PC-9 (cell line): ENCODE data around the gene TMEM37. TPM values are rescaled to one million over a fixed set of nuclear protein-coding genes. Genes with fewer than 3 reads are reported as not detected.

Experiments used
- BruUV-seq: library from RNA; stranded (reverse); fragments of 400-500 nt; replicated peaks from 2 replicates; lab custom pipeline; 2021; lab: Mats Ljungman, UMichigan
- CTCF ChIA-PET: fragments of 300-600 bp; sonication (Branson Sonifier 250); formaldehyde crosslinking; loops from one replicate; lab custom pipeline; 2022; ENCODE audit warnings: antibody characterized with exemption; lab: Charles Lee
- POLR2A ChIA-PET: fragments of 300-600 bp; sonication (Branson Sonifier 250); formaldehyde crosslinking; loops from one replicate; lab custom pipeline; 2022; ENCODE audit warnings: antibody characterized with exemption; ENCODE audit not compliant: unreplicated experiment; lab: Charles Lee
- DNase-seq, 2 experiments: peaks; one replicate each; pipeline versions ENCODE4 v3.0.0 to v3.0.0-alpha.2; 2015 to 2022; ENCODE audit warnings: mixed read lengths in 1 of 2
- H2AFZ ChIP-seq: fragments of 200-600 bp; sonication (generic); 2 replicates; pipeline ENCODE4 v1.8.1; 2017; ENCODE audit warnings: antibody characterized with exemption
- H3F3A ChIP-seq: fragments of 200-600 bp; sonication (generic); 2 replicates; pipeline ENCODE4 v1.8.1; 2017; ENCODE audit warnings: antibody characterized with exemption, mild to moderate bottlenecking, low read depth; ENCODE audit not compliant: insufficient read depth
- H3K27ac ChIP-seq: fragments of 200-600 bp; sonication (generic); 2 replicates; pipeline ENCODE4 v1.6.1; 2016; ENCODE audit warnings: mixed run types
- H3K27me3 ChIP-seq: fragments of 200-600 bp; sonication (generic); 2 replicates; pipeline ENCODE4 v1.6.1; 2016; ENCODE audit warnings: low read depth, mixed run types; ENCODE audit not compliant: insufficient read depth
- H3K36me3 ChIP-seq: fragments of 200-600 bp; sonication (generic); 2 replicates; pipeline ENCODE4 v1.6.1; 2016; ENCODE audit warnings: low read depth, mixed run types
- H3K4me1 ChIP-seq: fragments of 200-600 bp; sonication (generic); replicated peaks from 2 replicates; pipeline ENCODE4 v1.6.1; 2016; ENCODE audit warnings: mixed run types; ENCODE audit not compliant: insufficient read depth
- H3K4me2 ChIP-seq: fragments of 200-600 bp; sonication (generic); 2 replicates; pipeline ENCODE4 v1.6.1; 2017; ENCODE audit warnings: mixed run types
- H3K4me3 ChIP-seq: fragments of 200-600 bp; sonication (generic); 2 replicates; pipeline ENCODE4 v1.6.1; 2016; ENCODE audit warnings: mixed run types
- H3K79me2 ChIP-seq: fragments of 200-600 bp; sonication (generic); 2 replicates; pipeline ENCODE4 v1.6.1; 2017; ENCODE audit warnings: low read depth, mixed run types
- H3K9me2 ChIP-seq: fragments of 200-600 bp; sonication (generic); 2 replicates; pipeline ENCODE4 v1.8.1; 2017; ENCODE audit warnings: mild to moderate bottlenecking; ENCODE audit not compliant: insufficient read depth
- H3K9me3 ChIP-seq: fragments of 200-600 bp; sonication (generic); 2 replicates; pipeline ENCODE4 v1.8.1; 2016; ENCODE audit warnings: low read depth; ENCODE audit not compliant: insufficient read depth
- H4K20me1 ChIP-seq: fragments of 200-600 bp; sonication (generic); 2 replicates; pipeline ENCODE4 v1.8.1; 2017; ENCODE audit not compliant: insufficient read depth
- CTCF ChIP-seq: fragments of 200-600 bp; sonication (generic); conservative IDR thresholded peaks from 2 replicates; pipeline ENCODE4 v1.6.1; 2017; ENCODE audit warnings: mixed run types, antibody characterized with exemption, mild to moderate bottlenecking, moderate library complexity
- EZH2 ChIP-seq: fragments of 200-600 bp; sonication (generic); IDR thresholded peaks from 2 replicates; pipeline ENCODE4 v1.8.0; 2017; ENCODE audit warnings: antibody characterized with exemption, low read depth
- intact Hi-C: fragments of 100-400 bp; cut with micrococcal nuclease; formaldehyde crosslinking; loops from one replicate; pipeline ENCODE4 v1.10.0; 2022; ENCODE audit not compliant: unreplicated experiment
- total RNA-seq: library from RNA; stranded (reverse); gene quantifications from 2 replicates; pipeline ENCODE4 v1.2.3, GENCODE V29; 2021

The TMEM37 gene
- total RNA-seq, 1 experiment from 2014 or later: 1.2 TPM

DNA sequence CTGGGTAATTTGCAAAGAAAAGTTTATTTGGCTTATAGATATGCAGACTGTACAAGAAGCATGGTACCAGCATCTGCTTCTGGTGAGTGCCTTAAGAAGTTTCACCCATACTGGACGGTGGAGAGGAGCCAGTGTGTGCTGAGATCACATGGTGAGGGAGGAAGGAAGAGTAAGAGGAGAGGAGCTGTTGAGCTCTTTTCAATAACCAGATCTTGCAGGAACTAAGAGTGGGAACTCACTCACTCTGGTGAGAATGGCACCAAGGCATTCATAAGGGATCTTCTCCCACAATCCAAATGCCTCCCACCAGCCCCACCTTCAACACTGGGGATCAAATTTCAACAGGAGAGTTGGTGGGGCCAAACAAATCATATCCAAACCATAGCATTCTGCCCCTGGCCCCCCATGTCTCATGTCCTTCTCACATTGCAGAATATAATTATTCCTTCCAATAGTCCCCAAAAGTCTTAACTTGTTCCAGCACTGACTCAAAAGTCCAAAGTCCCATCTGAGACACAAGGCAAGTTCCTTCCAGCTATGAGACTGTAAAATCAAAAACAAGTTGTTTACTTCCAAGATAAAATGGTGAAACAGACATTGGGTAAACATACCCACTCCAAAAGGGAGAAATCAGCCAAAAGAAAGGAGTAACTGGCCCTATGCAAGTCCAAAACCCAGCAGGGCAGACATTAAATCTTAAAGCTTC, 11.7 kb upstream of the TMEM37 start:
- CTCF ChIA-PET: no interaction called here
- BruUV-seq: no TSS peak
- Histone ChIP-seq H3K36me3 (no peaks in the 10 kb centered on the region), H3K79me2 (no peaks in the 10 kb centered on the region), H3K27ac (no peak overlapping the region), H3K9me2 (no peaks in the 10 kb centered on the region), H3K9me3 (no peaks in the 10 kb centered on the region), H3K4me2 (no peak overlapping the region), H2AFZ (no peak overlapping the region), H3F3A (no peaks in the 10 kb centered on the region), H3K4me3 (no peak overlapping the region), H3K27me3 (no peaks in the 10 kb centered on the region), H4K20me1 (no peaks in the 10 kb centered on the region), H3K4me1 (peaks cover 8% of the 10 kb centered on the region)
- TF ChIP-seq CTCF: no peak
- no peak for TF ChIP-seq EZH2
- intact Hi-C loops: no loop called here
- POLR2A ChIA-PET: interaction anchor here (0.6 kb wide), 1 partner anchor 32 kb away, joined by 4 read pairs; no protein-coding TSS in a partner anchor
- no peak for DNase-seq

GRCh38 chr2:119421304-119421703, 10.3 kb upstream of the TMEM37 start:
- H3K4me3 ChIP-seq: no peak overlapping the region
- no peak overlapping the region for H2AFZ ChIP-seq
- H3K27ac ChIP-seq: no peak overlapping the region
- H3K9me2 ChIP-seq: no peaks in the 10 kb centered on the region
- no peaks in the 10 kb centered on the region for H3F3A ChIP-seq
- H3K9me3 ChIP-seq: no peaks in the 10 kb centered on the region
- H3K27me3 ChIP-seq: no peaks in the 10 kb centered on the region
- no peak overlapping the region for H3K4me2 ChIP-seq
- POLR2A ChIA-PET: no interaction called here
- TF ChIP-seq EZH2 (no peak), CTCF (no peak)
- BruUV-seq: no TSS peak
- intact Hi-C loops: no loop called here
- H3K36me3 ChIP-seq: no peaks in the 10 kb centered on the region
- CTCF ChIA-PET: no interaction called here
- DNase-seq: no peak
- peaks cover 8% of the 10 kb centered on the region for H3K4me1 ChIP-seq
- no peaks in the 10 kb centered on the region for H3K79me2 ChIP-seq
- H4K20me1 ChIP-seq: no peaks in the 10 kb centered on the region

DNA sequence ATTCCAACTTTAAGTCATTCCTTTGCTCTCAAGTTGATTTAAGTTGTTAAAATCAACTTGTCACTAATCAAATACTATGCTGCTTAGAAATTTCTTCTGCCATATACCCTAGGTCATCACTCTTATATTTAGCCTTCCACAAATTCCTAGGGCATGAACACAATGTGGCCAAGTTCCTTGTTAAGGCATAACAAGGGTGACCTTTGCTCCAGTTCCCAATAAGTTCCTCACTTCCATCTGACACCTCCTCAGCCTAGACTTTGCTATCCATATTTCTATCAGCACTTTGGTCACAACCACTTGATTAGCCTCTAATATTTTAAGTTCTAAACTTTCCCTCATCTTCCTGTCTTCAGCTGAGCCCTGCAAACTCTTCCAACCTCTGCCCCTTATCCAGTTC, 9.9 kb upstream of the TMEM37 start:
- Histone ChIP-seq H3K36me3 (no peaks in the 10 kb centered on the region), H3K27me3 (no peaks in the 10 kb centered on the region), H2AFZ (no peak overlapping the region), H4K20me1 (no peaks in the 10 kb centered on the region), H3K4me3 (no peak overlapping the region), H3K4me2 (no peak overlapping the region), H3K9me2 (no peaks in the 10 kb centered on the region), H3K27ac (no peak overlapping the region), H3K79me2 (no peaks in the 10 kb centered on the region), H3K9me3 (no peaks in the 10 kb centered on the region), H3K4me1 (peaks cover 12% of the 10 kb centered on the region), H3F3A (no peaks in the 10 kb centered on the region)
- BruUV-seq: no TSS peak
- CTCF ChIA-PET: no interaction called here
- TF ChIP-seq EZH2 (no peak), CTCF (no peak)
- POLR2A ChIA-PET: no interaction called here
- no peak for DNase-seq
- intact Hi-C loops: no loop called here
